IPS-18a (cell line): Measurements from ENCODE around the gene PARP8.
"Not testable (repeated sequence)": the region's sequence is repeated elsewhere in the genome, so short reads cannot be mapped to it uniquely, and the experiment has no call there.

ENCODE experiments used
- H3K27ac ChIP-seq: one replicate; pipeline ENCODE4 v1.5.1; 2013; ENCODE audit warnings: low read length
- H3K27me3 ChIP-seq: one replicate; pipeline ENCODE4 v1.6.1; 2013; ENCODE audit warnings: mild to moderate bottlenecking, low read length; ENCODE audit not compliant: control insufficient read depth, insufficient read depth
- H3K36me3 ChIP-seq: one replicate; pipeline ENCODE4 v1.6.1; 2013; ENCODE audit warnings: low read depth, low read length; ENCODE audit not compliant: control insufficient read depth
- H3K4me1 ChIP-seq: one replicate; pipeline ENCODE4 v1.6.1; 2013; ENCODE audit warnings: low read depth, low read length; ENCODE audit not compliant: control insufficient read depth
- H3K4me3 ChIP-seq: one replicate; pipeline ENCODE4 v1.5.1; 2013; ENCODE audit warnings: low read length
- H3K9ac ChIP-seq: one replicate; pipeline ENCODE4 v1.6.1; 2013; ENCODE audit warnings: mild to moderate bottlenecking, low read length, moderate library complexity
- H3K9me3 ChIP-seq: one replicate; pipeline ENCODE4 v1.6.1; 2013; ENCODE audit warnings: low read depth, low read length; ENCODE audit not compliant: control insufficient read depth

PARP8 gene

DNA sequence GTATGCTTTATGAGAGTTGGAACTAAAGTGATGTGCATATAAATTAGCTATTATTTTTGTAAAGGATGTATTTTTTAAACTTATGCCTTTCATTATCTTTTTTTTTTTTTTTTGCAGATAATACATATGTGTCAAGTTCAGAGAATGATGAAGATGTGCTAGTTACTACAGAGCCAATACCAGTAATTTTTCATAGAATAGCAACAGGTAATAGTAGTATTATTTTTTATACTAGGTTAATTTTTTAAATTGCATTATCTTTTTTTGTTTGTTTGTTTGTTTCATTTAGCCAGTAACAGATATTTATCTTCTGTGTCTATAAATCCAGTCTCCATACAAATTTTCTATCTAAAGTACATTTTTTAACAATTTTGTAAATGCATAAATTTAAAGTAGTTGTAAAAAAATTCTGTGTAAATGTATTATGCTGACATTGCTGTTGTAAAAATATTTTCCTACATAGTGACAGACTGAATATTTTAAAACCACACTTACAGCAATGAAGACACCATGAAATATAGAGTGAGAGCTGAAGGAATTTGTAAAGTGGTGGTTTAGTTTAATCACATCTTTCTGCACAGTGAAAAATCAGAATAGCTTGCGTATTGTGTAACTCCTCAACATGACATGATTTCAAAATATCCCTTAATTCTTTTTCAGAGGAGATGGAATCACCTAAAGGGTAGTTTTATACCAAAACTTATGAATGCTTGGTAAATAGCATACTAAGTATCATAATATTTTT lies 93.3 kb downstream of the PARP8 start:
- Histone ChIP-seq H3K9ac (no peak overlapping the region), H3K27me3 (no peaks in the 10 kb centered on the region), H3K36me3 (peaks cover 10% of the 10 kb centered on the region), H3K9me3 (no peaks in the 10 kb centered on the region), H3K4me1 (no peaks in the 10 kb centered on the region), H3K27ac (no peak overlapping the region), H3K4me3 (no peak overlapping the region)

DNA sequence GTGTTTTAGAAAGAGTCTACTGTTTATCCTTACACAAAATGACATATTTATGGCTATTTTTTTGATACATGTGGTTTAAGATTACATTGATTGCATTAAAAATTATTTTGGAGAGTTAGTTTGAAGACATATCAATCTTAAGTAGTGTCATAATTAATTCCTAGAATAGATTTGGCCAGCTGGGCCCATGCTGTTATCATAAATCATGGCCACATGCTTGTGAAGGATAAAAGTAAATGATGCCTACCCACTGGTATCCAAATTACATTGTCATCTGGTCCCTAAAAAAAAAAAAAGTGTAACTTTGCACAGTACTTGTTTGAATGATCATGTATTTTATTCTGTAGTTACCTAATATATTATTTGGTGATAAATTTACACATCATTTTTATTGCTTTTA lies 96.9 kb downstream of the PARP8 start:
- Histone ChIP-seq H3K4me3 (no peak overlapping the region), H3K27me3 (no peaks in the 10 kb centered on the region), H3K4me1 (no peaks in the 10 kb centered on the region), H3K9ac (no peak overlapping the region), H3K27ac (no peak overlapping the region), H3K36me3 (peaks cover 10% of the 10 kb centered on the region), H3K9me3 (no peaks in the 10 kb centered on the region)

DNA sequence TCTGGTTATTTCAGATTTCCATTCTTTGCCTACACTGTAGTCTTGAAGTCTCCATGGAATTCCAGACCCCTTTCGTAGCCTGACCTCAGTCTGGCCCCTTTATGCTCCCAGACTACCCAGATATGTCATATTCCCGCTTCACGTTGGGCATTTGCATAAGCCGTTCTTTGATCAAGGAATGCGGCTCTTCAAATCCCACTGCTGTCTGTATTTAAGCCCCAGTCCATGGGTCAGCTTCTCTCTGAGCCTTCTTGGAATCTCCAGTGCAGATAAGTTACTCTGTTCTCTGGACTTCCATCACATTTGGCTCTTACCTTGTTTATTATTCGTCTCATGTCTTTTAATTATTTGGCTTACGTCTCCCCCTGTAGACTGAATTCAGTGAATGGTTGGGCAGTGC lies 97.4 kb downstream of the PARP8 start:
- no peak overlapping the region for H3K27ac ChIP-seq
- H3K9ac ChIP-seq = no peak overlapping the region
- no peaks in the 10 kb centered on the region for H3K27me3 ChIP-seq
- no peaks in the 10 kb centered on the region for H3K4me1 ChIP-seq
- H3K36me3 ChIP-seq = peaks cover 10% of the 10 kb centered on the region
- no peak overlapping the region for H3K4me3 ChIP-seq
- no peaks in the 10 kb centered on the region for H3K9me3 ChIP-seq

DNA sequence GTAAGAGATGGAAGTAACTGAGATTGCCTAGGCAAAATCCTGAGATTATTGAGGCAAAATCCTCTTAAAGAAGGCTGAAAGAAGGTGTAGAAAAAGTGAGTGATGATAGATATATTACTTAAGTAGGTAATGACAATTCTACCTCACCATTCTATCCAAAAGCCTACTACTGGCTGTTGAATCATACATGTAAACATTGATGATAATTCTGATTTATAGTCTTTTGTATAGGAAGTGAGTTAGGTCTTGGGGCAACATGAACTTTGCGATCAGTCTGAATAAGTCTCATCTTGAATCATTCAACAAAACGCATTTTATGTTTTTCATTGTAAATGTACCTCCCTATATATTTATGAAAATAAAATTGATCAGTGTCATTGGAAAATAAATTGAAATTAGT lies 99.6 kb downstream of the PARP8 start:
- Histone ChIP-seq H3K27me3 (no peaks in the 10 kb centered on the region), H3K4me1 (no peaks in the 10 kb centered on the region), H3K27ac (no peak overlapping the region), H3K36me3 (peaks cover 6% of the 10 kb centered on the region), H3K9ac (no peak overlapping the region), H3K9me3 (no peaks in the 10 kb centered on the region), H3K4me3 (no peak overlapping the region)

DNA sequence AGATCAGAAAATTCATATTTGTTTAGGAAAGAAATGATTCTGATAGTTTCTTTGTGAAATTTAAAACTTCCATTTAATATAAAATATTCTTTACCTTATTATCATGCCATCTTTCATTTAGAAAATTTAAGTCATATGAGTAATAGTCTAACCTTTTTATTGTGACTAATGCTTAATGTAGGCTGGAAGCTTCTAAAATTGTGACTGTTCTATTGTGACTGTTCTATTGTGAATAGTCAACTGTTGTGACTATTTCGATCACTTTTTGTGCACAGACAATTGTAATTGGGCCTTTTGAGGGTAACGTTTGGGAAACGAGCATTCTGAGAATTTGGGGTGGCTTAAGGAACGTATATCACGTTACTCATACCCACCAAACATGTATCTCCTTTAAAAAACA lies 100.0 kb downstream of the PARP8 start:
- H3K27ac ChIP-seq = no peak overlapping the region
- no peaks in the 10 kb centered on the region for H3K9me3 ChIP-seq
- no peaks in the 10 kb centered on the region for H3K4me1 ChIP-seq
- H3K36me3 ChIP-seq = peaks cover 6% of the 10 kb centered on the region
- H3K4me3 ChIP-seq = no peak overlapping the region
- no peaks in the 10 kb centered on the region for H3K27me3 ChIP-seq
- no peak overlapping the region for H3K9ac ChIP-seq

DNA sequence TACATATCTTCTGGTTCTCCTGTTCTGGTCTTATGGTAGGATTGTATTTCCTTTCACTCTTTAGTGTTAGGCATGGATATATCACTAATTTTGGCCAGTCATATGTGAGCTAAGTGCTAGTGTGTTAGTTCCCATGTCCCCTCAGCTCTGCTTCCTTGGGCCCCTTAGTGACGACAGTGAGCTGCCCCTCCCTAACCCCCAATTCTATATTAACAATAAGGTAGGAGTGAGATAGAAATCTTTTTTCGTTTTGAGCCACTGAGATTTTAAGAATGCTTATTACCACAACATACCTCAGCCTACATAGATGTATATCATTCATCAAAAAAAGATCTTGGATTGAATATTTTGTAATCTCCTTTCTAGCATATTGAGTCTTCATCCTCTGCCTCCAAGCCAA lies 100.5 kb downstream of the PARP8 start:
- no peaks in the 10 kb centered on the region for H3K9me3 ChIP-seq
- no peak overlapping the region for H3K9ac ChIP-seq
- H3K36me3 ChIP-seq = peaks cover 6% of the 10 kb centered on the region
- H3K4me1 ChIP-seq = no peaks in the 10 kb centered on the region
- no peak overlapping the region for H3K27ac ChIP-seq
- H3K4me3 ChIP-seq = no peak overlapping the region
- H3K27me3 ChIP-seq = no peaks in the 10 kb centered on the region

DNA sequence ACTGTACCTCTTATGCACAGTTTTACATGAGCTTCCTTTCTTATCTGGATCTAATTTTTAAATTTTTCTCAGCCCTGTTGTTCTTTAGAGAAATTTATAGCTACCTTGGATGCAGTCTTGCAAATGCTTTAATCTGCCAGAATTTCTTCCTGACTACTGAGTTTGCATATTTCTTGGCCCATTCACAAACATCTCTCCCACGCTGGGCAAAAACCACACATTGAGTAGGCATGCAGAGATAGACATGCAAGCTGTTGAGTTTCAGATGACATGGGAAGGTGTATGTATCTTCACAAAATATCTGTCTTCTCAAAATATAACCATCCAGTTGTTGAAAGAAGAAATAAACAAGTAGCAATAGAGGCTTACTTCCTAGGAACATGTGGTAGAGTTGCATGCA lies 101.2 kb downstream of the PARP8 start:
- Histone ChIP-seq H3K9me3 (no peaks in the 10 kb centered on the region), H3K36me3 (peaks cover 4% of the 10 kb centered on the region), H3K27ac (no peak overlapping the region), H3K27me3 (no peaks in the 10 kb centered on the region), H3K4me3 (no peak overlapping the region), H3K9ac (no peak overlapping the region), H3K4me1 (no peaks in the 10 kb centered on the region)

DNA sequence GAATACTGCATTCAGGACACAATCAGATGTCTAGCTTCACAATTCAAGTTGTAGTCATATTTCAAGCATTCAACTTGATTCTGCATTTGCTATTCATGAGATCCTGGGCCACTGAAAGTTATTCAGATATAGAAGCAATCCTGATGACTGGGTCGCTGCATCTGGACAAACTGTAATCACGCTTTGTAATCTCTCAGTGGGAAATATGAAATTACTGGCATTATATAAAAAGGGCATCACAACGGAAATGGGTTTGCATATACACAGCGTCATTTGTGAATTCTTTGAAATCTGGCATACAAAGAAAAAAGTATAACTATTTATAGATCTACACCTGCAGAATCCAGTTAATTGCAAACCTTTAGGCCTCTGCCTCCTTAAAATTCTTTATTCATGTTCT lies 102.2 kb downstream of the PARP8 start:
- Histone ChIP-seq H3K27ac (no peak overlapping the region), H3K4me3 (no peak overlapping the region), H3K36me3 (peaks cover 7% of the 10 kb centered on the region), H3K27me3 (no peaks in the 10 kb centered on the region), H3K4me1 (no peaks in the 10 kb centered on the region), H3K9ac (no peak overlapping the region), H3K9me3 (peaks cover 9% of the 10 kb centered on the region)

DNA sequence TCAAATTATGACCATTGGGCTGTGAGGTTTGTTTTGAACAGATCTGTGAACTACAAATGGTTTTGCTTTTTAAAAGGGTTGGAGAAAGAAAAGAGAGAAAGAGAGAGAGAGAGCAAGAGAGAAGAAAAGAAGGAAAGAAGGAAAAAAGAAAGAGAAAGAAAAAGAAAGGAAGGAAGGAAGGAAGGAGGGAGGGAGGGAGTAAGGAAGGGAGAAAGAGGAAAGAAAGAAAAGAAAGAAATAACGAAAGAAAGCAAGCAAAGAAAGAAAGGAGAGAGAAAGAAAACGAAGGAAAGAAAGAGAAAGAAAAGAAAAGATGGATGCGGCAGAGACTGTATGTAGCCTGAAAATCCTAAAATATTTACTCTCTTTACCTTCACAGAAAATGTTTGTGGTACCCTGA lies 104.0 kb downstream of the PARP8 start:
- Histone ChIP-seq H3K9ac (no peak overlapping the region), H3K36me3 (peaks cover 7% of the 10 kb centered on the region), H3K4me3 (no peak overlapping the region), H3K27ac (no peak overlapping the region), H3K9me3 (peaks cover 9% of the 10 kb centered on the region), H3K27me3 (no peaks in the 10 kb centered on the region), H3K4me1 (no peaks in the 10 kb centered on the region)

DNA sequence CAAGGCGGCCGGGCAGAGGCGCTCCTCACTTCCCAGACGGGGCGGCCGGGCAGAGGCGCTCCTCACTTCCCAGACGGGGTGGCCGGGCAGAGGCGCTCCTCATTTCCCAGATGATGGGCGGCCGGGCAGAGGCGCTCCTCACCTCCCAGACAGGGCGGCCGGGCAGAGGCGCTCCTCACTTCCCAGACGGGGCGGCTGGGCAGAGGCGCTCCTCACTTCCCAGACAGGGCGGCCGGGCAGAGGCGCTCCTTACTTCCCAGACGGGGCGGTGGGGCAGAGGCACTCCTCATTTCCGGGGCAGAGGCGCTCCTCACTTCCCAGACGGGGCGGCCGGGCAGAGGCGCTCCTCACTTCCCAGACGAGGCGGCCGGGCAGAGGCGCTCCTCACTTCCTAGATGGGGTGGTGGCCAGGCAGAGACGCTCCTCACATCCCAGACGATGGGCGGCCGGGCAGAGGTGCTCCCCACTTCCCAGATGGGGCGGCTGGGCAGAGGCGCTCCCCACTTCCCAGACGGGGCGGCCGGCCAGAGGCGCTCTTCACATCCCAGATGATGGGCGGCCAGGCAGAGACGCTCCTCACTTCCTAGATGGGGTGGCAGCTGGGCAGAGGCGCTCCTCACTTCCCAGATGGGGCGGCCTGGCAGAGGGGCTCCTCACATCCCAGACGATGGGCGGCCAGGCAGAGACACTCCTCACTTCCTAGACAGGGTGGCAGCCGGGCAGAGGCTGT lies 108.2 kb downstream of the PARP8 start:
- not testable (repeated sequence) for H3K4me3 ChIP-seq, H3K9ac ChIP-seq, H3K27me3 ChIP-seq, H3K9me3 ChIP-seq, H3K4me1 ChIP-seq, H3K27ac ChIP-seq
- H3K36me3 ChIP-seq = peaks cover 20% of the 10 kb centered on the region

DNA sequence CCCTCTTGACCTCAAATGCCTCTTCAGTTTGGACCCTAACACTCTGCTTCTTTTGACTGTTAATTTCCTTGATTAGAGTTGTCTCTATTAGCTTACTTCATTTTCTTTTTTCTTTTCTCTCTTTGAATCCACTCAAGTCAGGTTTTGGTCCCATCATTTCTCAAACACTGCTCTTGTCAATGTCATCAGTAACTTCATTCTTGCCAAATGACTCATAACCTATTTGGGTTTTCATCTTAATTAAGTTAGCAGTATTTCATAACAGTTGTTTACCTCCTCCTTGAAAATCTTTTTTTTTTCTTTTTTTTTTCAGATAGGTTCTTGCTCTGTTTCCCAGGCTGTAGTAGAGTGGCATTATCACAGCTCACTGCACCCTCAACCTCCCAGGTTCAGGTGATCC lies 119.6 kb downstream of the PARP8 start:
- peaks cover 11% of the 10 kb centered on the region for H3K36me3 ChIP-seq
- no peak overlapping the region for H3K9ac ChIP-seq
- H3K4me1 ChIP-seq = no peaks in the 10 kb centered on the region
- no peak overlapping the region for H3K27ac ChIP-seq
- H3K27me3 ChIP-seq = no peaks in the 10 kb centered on the region
- H3K4me3 ChIP-seq = no peak overlapping the region
- H3K9me3 ChIP-seq = no peaks in the 10 kb centered on the region

DNA sequence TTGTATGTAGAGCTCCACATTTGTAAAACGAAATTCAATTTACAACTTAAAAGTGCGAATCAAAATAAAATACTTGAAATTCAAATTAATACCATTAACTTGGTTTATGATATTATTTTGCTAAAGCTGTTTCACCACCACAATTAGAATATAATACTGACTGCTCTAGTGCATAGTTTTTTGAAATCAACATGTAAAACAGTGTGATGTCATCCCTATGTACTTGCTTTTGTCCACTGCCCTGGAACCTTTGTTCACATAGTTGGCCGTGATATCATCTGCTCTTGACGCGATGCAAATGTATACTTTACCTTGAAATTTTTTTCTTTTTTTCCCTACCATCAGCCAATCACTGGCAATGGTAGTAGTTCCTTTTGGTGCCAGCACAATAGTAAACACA lies 125.4 kb downstream of the PARP8 start:
- Histone ChIP-seq H3K27me3 (no peaks in the 10 kb centered on the region), H3K9ac (no peak overlapping the region), H3K36me3 (peaks cover 10% of the 10 kb centered on the region), H3K4me1 (no peaks in the 10 kb centered on the region), H3K9me3 (no peaks in the 10 kb centered on the region), H3K27ac (no peak overlapping the region), H3K4me3 (no peak overlapping the region)
